Lower lobe of right lung (tissue), 2 donors: ENCODE results near the gene THAP10. TPM values are rescaled to one million over a fixed set of nuclear protein-coding genes. Genes with fewer than 3 reads are reported as not detected.
"Not testable (repeated sequence)": the region's sequence is repeated elsewhere in the genome, so short reads cannot be mapped to it uniquely, and the experiment has no call there.

ENCODE experiments used
- ATAC-seq, 2 donors: fragments of 200-7000 bp; cut with Tn5 transposase; one replicate each; pipeline ENCODE4 v1.9.1; 2020 to 2022; ENCODE audit warnings: mild to moderate bottlenecking in 2 of 2, moderate library complexity in 2 of 2
- DNase-seq: peaks from one replicate; pipeline ENCODE4 v3.0.0-alpha.2; 2020
- H3K27ac ChIP-seq: fragments of 200-600 bp; one replicate; pipeline ENCODE4 v1.8.0; 2022
- H3K27me3 ChIP-seq: fragments of 200-600 bp; one replicate; pipeline ENCODE4 v1.8.0; 2022; ENCODE audit warnings: low read depth
- H3K36me3 ChIP-seq: fragments of 200-600 bp; one replicate; pipeline ENCODE4 v1.8.0; 2022; ENCODE audit warnings: mild to moderate bottlenecking
- H3K4me1 ChIP-seq: fragments of 200-600 bp; one replicate; pipeline ENCODE4 v1.8.0; 2022
- H3K4me3 ChIP-seq: fragments of 200-600 bp; one replicate; pipeline ENCODE4 v1.8.0; 2022; ENCODE audit warnings: mild to moderate bottlenecking
- H3K9me3 ChIP-seq: fragments of 200-600 bp; one replicate; pipeline ENCODE4 v1.8.0; 2022
- intact Hi-C: fragments of 100-400 bp; cut with DNase I; formaldehyde crosslinking; loops from one replicate; pipeline ENCODE4 v1.11.0; 2022
- total RNA-seq: library from RNA; stranded (reverse); fragmentation: NEBNext Ultra II Directional; extraction: Animal tissue kit (Norgen Biotek cat#: 25700); gene quantifications from one replicate; pipeline ENCODE4 v1.2.1, GENCODE V29; 2021
- TF ChIP-seq, protein P1 (sequence below): fragments of 200-600 bp; IDR thresholded peaks from one replicate; pipeline ENCODE4 v1.8.0; 2022; ENCODE audit warnings: antibody characterized with exemption, mild to moderate bottlenecking
- donor health status: DM: no; HTN: yes; CAD: no; lungs with severe emphysema.

The THAP10 gene
- total RNA-seq, 1 donor from 2014 or later, result 2.4 TPM

DNA sequence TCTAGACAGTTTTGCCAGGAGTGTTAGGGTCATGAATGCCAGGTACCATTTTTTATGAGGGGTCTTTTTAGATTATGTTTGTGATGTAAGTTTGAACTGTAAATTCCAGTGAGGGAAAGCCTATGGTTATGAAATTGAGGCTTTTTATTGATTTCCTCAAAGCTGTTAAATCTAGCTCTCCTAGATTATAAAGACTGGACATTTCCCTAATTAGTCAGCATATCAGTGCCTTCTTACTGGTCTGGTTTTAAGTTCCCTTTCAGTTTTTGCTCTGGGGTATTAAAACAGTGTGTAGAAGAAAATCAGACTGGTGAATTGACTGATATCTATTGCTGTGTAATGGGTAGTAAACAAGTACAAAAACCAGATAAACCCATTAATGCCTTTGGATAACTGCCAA lies 39.6 kb upstream of the THAP10 start:
- intact Hi-C loops, result no loop called here
- ATAC-seq, result no peak
- Histone ChIP-seq H3K4me3 (no peak overlapping the region), H3K9me3 (no peaks in the 10 kb centered on the region), H3K36me3 (no peaks in the 10 kb centered on the region), H3K27me3 (no peaks in the 10 kb centered on the region), H3K27ac (no peak overlapping the region), H3K4me1 (no peaks in the 10 kb centered on the region)
- DNase-seq, result no peak
- TF ChIP-seq, protein P1, sequence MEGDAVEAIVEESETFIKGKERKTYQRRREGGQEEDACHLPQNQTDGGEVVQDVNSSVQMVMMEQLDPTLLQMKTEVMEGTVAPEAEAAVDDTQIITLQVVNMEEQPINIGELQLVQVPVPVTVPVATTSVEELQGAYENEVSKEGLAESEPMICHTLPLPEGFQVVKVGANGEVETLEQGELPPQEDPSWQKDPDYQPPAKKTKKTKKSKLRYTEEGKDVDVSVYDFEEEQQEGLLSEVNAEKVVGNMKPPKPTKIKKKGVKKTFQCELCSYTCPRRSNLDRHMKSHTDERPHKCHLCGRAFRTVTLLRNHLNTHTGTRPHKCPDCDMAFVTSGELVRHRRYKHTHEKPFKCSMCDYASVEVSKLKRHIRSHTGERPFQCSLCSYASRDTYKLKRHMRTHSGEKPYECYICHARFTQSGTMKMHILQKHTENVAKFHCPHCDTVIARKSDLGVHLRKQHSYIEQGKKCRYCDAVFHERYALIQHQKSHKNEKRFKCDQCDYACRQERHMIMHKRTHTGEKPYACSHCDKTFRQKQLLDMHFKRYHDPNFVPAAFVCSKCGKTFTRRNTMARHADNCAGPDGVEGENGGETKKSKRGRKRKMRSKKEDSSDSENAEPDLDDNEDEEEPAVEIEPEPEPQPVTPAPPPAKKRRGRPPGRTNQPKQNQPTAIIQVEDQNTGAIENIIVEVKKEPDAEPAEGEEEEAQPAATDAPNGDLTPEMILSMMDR, result no peak

DNA sequence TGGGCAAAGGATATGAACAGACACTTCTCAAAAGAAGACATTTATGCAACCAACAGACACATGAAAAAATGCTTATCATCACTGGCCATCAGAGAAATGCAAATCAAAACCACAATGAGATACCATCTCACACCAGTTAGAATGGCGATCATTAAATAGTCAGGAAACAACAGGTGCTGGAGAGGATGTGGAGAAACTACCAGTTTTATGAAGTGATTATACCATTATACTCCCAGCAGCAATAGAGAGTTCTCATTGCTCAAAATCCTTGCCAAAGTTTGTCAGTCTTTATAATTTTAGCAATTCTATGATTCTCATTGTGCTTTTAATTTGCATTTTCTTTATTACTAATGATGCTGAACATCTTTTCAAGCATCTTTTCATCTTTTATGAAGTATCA lies 34.7 kb upstream of the THAP10 start:
- H3K27me3 ChIP-seq, H3K4me1 ChIP-seq, H3K36me3 ChIP-seq, H3K4me3 ChIP-seq, intact Hi-C loops, ATAC-seq, H3K9me3 ChIP-seq, H3K27ac ChIP-seq, DNase-seq: not testable (repeated sequence)

DNA sequence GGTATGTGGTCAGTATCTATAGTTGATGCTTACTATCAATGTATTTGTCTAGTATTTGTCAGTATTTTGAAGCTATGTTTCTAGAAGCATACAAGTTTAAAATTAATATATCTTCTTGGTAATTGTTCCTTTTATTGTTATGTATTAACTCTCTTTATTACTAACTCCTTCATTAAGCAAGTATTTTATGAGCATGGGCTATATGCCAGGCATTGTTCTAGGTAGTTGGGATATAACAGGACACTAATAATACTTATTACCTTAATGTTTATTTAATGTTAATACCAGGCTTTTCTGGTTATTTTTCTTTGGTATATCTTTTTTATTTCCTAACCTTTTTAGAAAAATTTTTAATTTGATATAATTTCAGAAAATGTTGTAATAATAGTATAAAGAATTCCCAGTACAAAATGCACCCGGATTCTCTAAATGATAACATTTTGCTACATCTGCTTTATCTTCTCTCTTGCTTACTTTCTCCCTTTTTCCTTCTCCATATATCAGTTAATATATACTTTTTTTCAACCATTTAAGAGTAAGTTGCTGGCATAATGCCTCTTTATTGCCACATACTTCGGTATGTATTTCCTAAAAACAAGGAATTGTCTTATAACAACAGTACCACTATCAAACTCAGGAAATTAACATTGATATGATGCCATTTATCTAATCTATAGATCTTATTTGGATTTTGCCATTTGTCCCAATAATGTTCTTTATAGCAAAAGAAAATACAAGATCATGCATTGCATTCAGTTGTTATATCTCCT lies 31.3 kb upstream of the THAP10 start:
- Histone ChIP-seq H3K27ac (no peak overlapping the region), H3K36me3 (no peaks in the 10 kb centered on the region), H3K4me1 (no peaks in the 10 kb centered on the region), H3K4me3 (no peak overlapping the region), H3K9me3 (no peaks in the 10 kb centered on the region), H3K27me3 (no peaks in the 10 kb centered on the region)
- DNase-seq, result no peak
- no peak for ATAC-seq
- TF ChIP-seq, protein P1, result no peak
- intact Hi-C loops, result no loop called here

DNA sequence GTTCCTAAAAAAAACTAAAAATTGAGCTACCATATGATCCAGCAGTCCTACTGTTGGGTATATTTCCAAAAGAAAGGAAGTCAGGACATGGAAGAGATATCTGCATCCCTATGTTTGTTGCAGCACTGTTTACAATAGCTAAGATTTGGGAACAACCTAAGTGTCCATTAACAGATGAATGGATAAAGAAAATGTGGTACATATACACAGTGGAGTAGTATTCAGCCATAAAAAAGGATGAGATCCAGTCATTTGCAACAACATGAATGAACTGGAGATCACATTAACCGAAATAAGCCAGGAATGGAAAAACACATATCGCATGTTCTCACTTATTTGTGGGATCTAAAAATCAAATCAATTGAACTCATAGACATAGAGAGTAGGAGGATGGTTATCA lies 29.9 kb upstream of the THAP10 start:
- H3K27ac ChIP-seq, result no peak overlapping the region
- DNase-seq, result no peak
- TF ChIP-seq, protein P1, result no peak
- intact Hi-C loops, result no loop called here
- H3K4me1 ChIP-seq, result no peaks in the 10 kb centered on the region
- no peaks in the 10 kb centered on the region for H3K36me3 ChIP-seq
- ATAC-seq, result no peak
- no peaks in the 10 kb centered on the region for H3K9me3 ChIP-seq
- no peaks in the 10 kb centered on the region for H3K27me3 ChIP-seq
- no peak overlapping the region for H3K4me3 ChIP-seq

DNA sequence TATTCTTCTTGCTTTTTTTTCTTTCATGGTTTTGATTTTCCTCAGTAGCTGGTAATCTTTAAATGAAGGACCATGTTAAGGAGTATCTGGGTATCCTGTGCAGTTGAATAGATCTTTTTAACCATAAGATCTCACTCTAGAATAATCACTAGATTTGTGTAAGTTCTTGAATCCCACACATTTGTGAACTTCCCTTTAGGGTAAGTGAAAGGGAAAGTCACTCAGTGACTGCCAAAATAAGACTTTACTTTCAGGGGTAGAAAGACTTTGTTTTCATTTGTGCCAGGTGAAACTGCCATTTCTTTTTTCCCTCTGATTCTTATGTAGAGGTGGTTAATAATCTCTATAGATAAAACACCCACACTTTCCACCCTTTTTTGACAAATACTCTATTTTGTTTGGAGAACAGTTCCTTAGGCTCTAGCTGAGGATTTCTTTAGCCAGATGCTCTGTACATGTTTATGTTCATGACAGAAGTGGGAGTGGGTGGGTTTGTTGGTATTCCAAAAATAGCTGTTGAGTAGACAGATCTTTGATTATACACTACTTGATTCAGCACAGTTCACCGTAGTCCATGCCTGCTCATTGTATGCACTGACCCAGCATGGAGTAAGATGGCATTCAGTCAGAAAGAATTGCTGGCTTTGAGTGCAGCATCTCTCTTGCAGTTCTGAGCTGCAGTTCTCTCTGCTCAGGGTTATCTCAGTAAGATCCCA lies 28.9 kb upstream of the THAP10 start:
- no peak for DNase-seq
- TF ChIP-seq, protein P1, result no peak
- Histone ChIP-seq H3K9me3 (no peaks in the 10 kb centered on the region), H3K27me3 (no peaks in the 10 kb centered on the region), H3K4me1 (no peaks in the 10 kb centered on the region), H3K36me3 (no peaks in the 10 kb centered on the region), H3K27ac (no peak overlapping the region), H3K4me3 (no peak overlapping the region)
- intact Hi-C loops, result no loop called here
- no peak for ATAC-seq

DNA sequence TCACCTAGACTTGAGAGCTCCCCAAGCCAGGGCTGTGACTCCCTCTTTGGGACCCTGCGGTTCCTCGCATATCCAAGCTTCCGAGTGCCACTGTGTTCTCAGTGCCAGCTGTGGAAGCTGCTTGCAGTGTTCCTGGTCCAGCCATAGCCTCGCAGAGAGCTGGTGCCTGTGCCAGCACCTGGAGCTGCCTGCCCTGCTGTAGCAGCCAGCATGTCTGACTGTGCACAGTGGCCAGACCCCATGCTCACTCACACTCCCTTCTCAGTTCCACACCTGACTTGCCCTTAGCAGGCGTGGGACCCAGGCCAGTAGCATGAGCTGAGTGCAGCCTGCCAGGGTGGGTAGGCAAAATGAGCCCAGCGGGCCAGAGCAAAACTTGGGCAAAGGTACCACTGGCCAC lies 25.7 kb upstream of the THAP10 start:
- H3K27ac ChIP-seq, result no peak overlapping the region
- DNase-seq (peak; percentile 20), ATAC-seq (no peak)
- H3K36me3 ChIP-seq, result no peaks in the 10 kb centered on the region
- H3K27me3 ChIP-seq, result no peaks in the 10 kb centered on the region
- intact Hi-C loops, result no loop called here
- no peaks in the 10 kb centered on the region for H3K4me1 ChIP-seq
- no peaks in the 10 kb centered on the region for H3K9me3 ChIP-seq
- TF ChIP-seq, protein P1, result no peak
- H3K4me3 ChIP-seq, result no peak overlapping the region
